HepG2 (cell line): ENCODE measurements around the gene B4GALT5. TPM values are rescaled to one million over a fixed set of nuclear protein-coding genes. Genes with fewer than 3 reads are reported as not detected.
A peak's percentile ranks its signal among the peaks of the same experiment; 100 is the strongest.
"Not testable (repeated sequence)": the region's sequence is repeated elsewhere in the genome, so short reads cannot be mapped to it uniquely, and the experiment has no call there.

Experiments
- ATAC-seq: fragments of 200-7000 bp; cut with Tn5 transposase; 3 replicates; pipeline ENCODE4 v1.9.1; 2020; ENCODE audit warnings: mild to moderate bottlenecking, moderate library complexity
- BruUV-seq: library from RNA; stranded (reverse); fragments of 400-500 nt; replicated peaks from 2 replicates; lab custom pipeline; 2021; lab: Mats Ljungman, UMichigan
- CTCF ChIA-PET: fragments of 300-600 bp; formaldehyde crosslinking; extraction: SDS; loops from one replicate; lab custom pipeline; 2021; ENCODE audit warnings: low total read pairs, inconsistent platforms, low intra/inter-chr PET ratio; lab: Yijun Ruan, JAX
- POLR2A ChIA-PET: fragments of 350-600 bp; sonication (Branson Sonifier 250); formaldehyde crosslinking; loops from one replicate; lab custom pipeline; 2020; ENCODE audit warnings: antibody characterized with exemption, inconsistent platforms; lab: Yijun Ruan, JAX
- DNase-seq: peaks from one replicate; pipeline ENCODE4 v3.0.0-alpha.2; 2015; ENCODE audit warnings: low spot score
- FAIRE-seq: peaks from 3 replicates; lab custom pipeline; 2011; peaks lifted over from hg19 to GRCh38; lab: Jason Lieb, UNC
- H2AFZ ChIP-seq: one replicate; pipeline ENCODE4 v1.6.1; 2011; ENCODE audit warnings: low read length, inconsistent platforms
- H3K27ac ChIP-seq: fragments of 300-600 bp; 3 replicates; pipeline ENCODE4 v1.8.0; 2011; ENCODE audit warnings: mixed run types, mild to moderate bottlenecking, mixed read lengths, low read length, inconsistent platforms; ENCODE audit not compliant: insufficient read depth; ENCODE audit errors: extremely low read length
- H3K27me3 ChIP-seq, 2 experiments: fragments of 200-600 bp in 1 of 2; 2 replicates in 1 of 2; 3 replicates in 1 of 2; pipeline versions ENCODE4 v1.6.0 to v1.8.0; 2011; ENCODE audit warnings: low read length in 2 of 2, mild to moderate bottlenecking in 2 of 2, moderate library complexity in 2 of 2, inconsistent platforms in 1 of 2; ENCODE audit not compliant: insufficient read depth in 2 of 2, control insufficient read depth in 1 of 2
- H3K36me3 ChIP-seq, 2 experiments: fragments of 200-600 bp in 1 of 2; replicated peaks in 1 of 2; 2 replicates in 1 of 2; 3 replicates in 1 of 2; pipeline versions ENCODE4 v1.5.1 to v1.8.0; 2011; ENCODE audit warnings: low read length in 2 of 2, inconsistent platforms in 1 of 2; ENCODE audit not compliant: insufficient read depth in 2 of 2, control insufficient read depth in 1 of 2
- H3K4me1 ChIP-seq: 2 replicates; pipeline ENCODE4 v1.5.1; 2012; ENCODE audit warnings: low read length, inconsistent platforms; ENCODE audit not compliant: insufficient read depth
- H3K4me2 ChIP-seq: 2 replicates; pipeline ENCODE4 v1.6.0; 2011; ENCODE audit warnings: low read depth, low read length, inconsistent platforms
- H3K4me3 ChIP-seq, 3 experiments: fragments of 200-600 bp in 1 of 3; sonication (generic), shearing (Covaris generic) in 1 of 3; replicated peaks in 1 of 3; 2 replicates each; pipeline ENCODE4 v1.5.1; 2011 to 2016; ENCODE audit warnings: low read length in 3 of 3, inconsistent platforms in 2 of 3, low read depth in 2 of 3, mild to moderate bottlenecking in 2 of 3, control low read depth in 1 of 3, mixed read lengths in 1 of 3; ENCODE audit not compliant: insufficient read depth in 1 of 3
- H3K79me2 ChIP-seq: one replicate; pipeline ENCODE4 v1.6.1; 2011; ENCODE audit warnings: low read length, inconsistent platforms; ENCODE audit not compliant: insufficient read depth
- H3K9ac ChIP-seq: 2 replicates; pipeline ENCODE4 v1.6.0; 2011; ENCODE audit warnings: mild to moderate bottlenecking, low read depth, low read length, inconsistent platforms; ENCODE audit not compliant: insufficient read depth
- H3K9me3 ChIP-seq: 2 replicates; pipeline ENCODE4 v1.5.1; 2012; ENCODE audit warnings: mild to moderate bottlenecking, low read length
- H4K20me1 ChIP-seq: 2 replicates; pipeline ENCODE4 v1.6.0; 2011; ENCODE audit warnings: inconsistent platforms, mild to moderate bottlenecking, low read length, moderate library complexity; ENCODE audit not compliant: insufficient read depth
- FOXA3 ChIP-seq: IDR thresholded peaks from 2 replicates; pipeline ENCODE4 v1.6.1; 2016; ENCODE audit warnings: missing genetic modification reagents, missing compliant biosample characterization
- HES4 ChIP-seq: sonication (generic); formaldehyde crosslinking; IDR thresholded peaks from 2 replicates; pipeline ENCODE4 v1.9.0; 2021; ENCODE audit warnings: mild to moderate bottlenecking, missing genetic modification reagents, borderline replicate concordance
- MEIS1 ChIP-seq: sonication (generic); formaldehyde crosslinking; IDR thresholded peaks from 2 replicates; pipeline ENCODE4 v1.9.0; 2021; ENCODE audit warnings: mild to moderate bottlenecking, missing genetic modification reagents, moderate library complexity, borderline replicate concordance
- ZMYM4 ChIP-seq: sonication (generic); formaldehyde crosslinking; IDR thresholded peaks from 2 replicates; pipeline ENCODE4 v1.8.1; 2023; ENCODE audit warnings: mild to moderate bottlenecking, missing genetic modification reagents
- ZNF280D ChIP-seq: sonication (generic); formaldehyde crosslinking; IDR thresholded peaks from 2 replicates; pipeline ENCODE4 v1.5.1; 2020; ENCODE audit warnings: mild to moderate bottlenecking, missing genetic modification reagents
- ZNF292 ChIP-seq: sonication (generic); formaldehyde crosslinking; IDR thresholded peaks from 2 replicates; pipeline ENCODE4 v1.8.1; 2022; ENCODE audit warnings: mild to moderate bottlenecking, low read depth, missing genetic modification reagents, borderline replicate concordance
- ZNF414 ChIP-seq: sonication (generic); formaldehyde crosslinking; IDR thresholded peaks from 2 replicates; pipeline ENCODE4 v1.5.0; 2020; ENCODE audit warnings: missing genetic modification reagents
- ZNF574 ChIP-seq: sonication (generic); formaldehyde crosslinking; IDR thresholded peaks from 2 replicates; pipeline ENCODE4 v1.4.0; 2020; ENCODE audit warnings: missing genetic modification reagents
- WGBS: methylation state at CpG from one replicate; pipeline ENCODE4 v1.1.6; 2017; ENCODE audit warnings: low lambda C conversion rate; 5-methylcytosine and 5-hydroxymethylcytosine counted together
- in situ Hi-C: cut with HindIII; loops from 2 replicates; pipeline ENCODE4 v1.10.0; 2017; ENCODE audit warnings: low pct_unique_long_range_greater_than_20kb; ENCODE audit not compliant: extremely low pct_ligation_motif_present
- intact Hi-C: fragments of 100-400 bp; cut with micrococcal nuclease; formaldehyde crosslinking; loops from one replicate; pipeline ENCODE4 v1.10.0; 2022; ENCODE audit not compliant: unreplicated experiment
- polyA plus RNA-seq, 8 experiments: library from polyadenylated mRNA; depleted of rRNA in 3 of 8; stranded (reverse) in 7 of 8; unstranded in 1 of 8; fragments of >200 nt; fragmentation: Illumina TruSeq in 4 of 8; extraction: Trizol in 4 of 8; gene quantifications; 2 replicates each; pipeline versions ENCODE4 v1.2.1 to v1.2.3, GENCODE V29; 2011 to 2016; ENCODE audit warnings: low read depth in 4 of 8, missing spikeins in 1 of 8, mixed read lengths in 1 of 8; ENCODE audit not compliant: insufficient read depth in 1 of 8
- total RNA-seq, 5 experiments: library from RNA; depleted of rRNA; stranded (reverse); fragments of >200 nt; fragmentation: Illumina TruSeq; extraction: Trizol; gene quantifications; 2 replicates each; pipeline ENCODE4 v1.2.3, GENCODE V29; 2016; ENCODE audit warnings: low read depth in 1 of 5
- TF ChIP-seq, protein P1 (sequence below): sonication (generic); formaldehyde crosslinking; conservative IDR thresholded peaks from 2 replicates; pipeline ENCODE4 v1.8.1; 2023; ENCODE audit warnings: missing genetic modification reagents

B4GALT5 gene
- total and polyA plus RNA-seq, 2 of the 13 experiments (the other 11 are each of a cell fraction or from before 2014, with no cell fraction given): 27.3 to 30.9 TPM

DNA sequence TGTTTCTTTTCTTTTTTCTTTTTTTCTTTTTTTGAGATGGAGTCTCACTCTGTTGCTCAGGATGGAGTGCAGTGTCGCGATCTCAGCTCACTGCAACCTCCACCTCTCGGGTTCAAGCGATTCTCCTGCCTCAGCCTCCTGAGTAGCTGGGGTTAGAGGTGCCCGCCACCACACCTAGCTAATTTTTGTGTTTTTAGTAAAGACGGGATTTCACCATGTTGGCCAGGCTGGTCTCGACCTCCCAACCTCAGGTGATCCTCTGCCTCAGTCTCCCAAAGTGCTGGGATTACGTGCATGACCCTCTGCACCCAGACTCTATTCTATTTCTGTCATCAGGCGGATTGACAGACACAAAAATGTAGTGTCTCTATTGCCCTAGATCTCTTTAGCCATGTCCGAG is 88.7 kb downstream of the B4GALT5 start:
- TF ChIP-seq, protein P1, sequence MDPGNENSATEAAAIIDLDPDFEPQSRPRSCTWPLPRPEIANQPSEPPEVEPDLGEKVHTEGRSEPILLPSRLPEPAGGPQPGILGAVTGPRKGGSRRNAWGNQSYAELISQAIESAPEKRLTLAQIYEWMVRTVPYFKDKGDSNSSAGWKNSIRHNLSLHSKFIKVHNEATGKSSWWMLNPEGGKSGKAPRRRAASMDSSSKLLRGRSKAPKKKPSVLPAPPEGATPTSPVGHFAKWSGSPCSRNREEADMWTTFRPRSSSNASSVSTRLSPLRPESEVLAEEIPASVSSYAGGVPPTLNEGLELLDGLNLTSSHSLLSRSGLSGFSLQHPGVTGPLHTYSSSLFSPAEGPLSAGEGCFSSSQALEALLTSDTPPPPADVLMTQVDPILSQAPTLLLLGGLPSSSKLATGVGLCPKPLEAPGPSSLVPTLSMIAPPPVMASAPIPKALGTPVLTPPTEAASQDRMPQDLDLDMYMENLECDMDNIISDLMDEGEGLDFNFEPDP (CRISPR knock-in tag): 0 out of 2 replicates have a peak, but pooled peaks have one; percentile 69
- peak; percentile 16; the same call in 1 of the 2 replicates for TF ChIP-seq ZNF574 (CRISPR knock-in tag)
- 0 out of 2 replicates have a peak, but pooled peaks have one; percentile 1 for TF ChIP-seq FOXA3
- peak; percentile 50; the same call in 1 of the 2 replicates for TF ChIP-seq ZNF292 (CRISPR knock-in tag)
- TF ChIP-seq ZMYM4: 0 out of 2 replicates have a peak, but pooled peaks have one; percentile 20
- TF ChIP-seq MEIS1 (CRISPR knock-in tag): 0 out of 2 replicates have a peak, but pooled peaks have one; percentile 32
- 0 out of 2 replicates have a peak, but pooled peaks have one; percentile 58 for TF ChIP-seq ZNF414 (CRISPR knock-in tag)
- TF ChIP-seq ZNF280D (CRISPR knock-in tag): peak; percentile 46; the same call in 1 of the 2 replicates
- 0 out of 2 replicates have a peak, but pooled peaks have one; percentile 45 for TF ChIP-seq HES4 (CRISPR knock-in tag)
- TF ChIP-seq, all 625 proteins: peak for 9; not testable (repeated sequence) for 616
- ATAC-seq, CTCF ChIA-PET, BruUV-seq, H3K36me3 ChIP-seq, FAIRE-seq, H3K27me3 ChIP-seq, DNase-seq, H3K27ac ChIP-seq, H2AFZ ChIP-seq, H4K20me1 ChIP-seq, intact Hi-C loops, H3K9me3 ChIP-seq, H3K79me2 ChIP-seq, in situ Hi-C loops, H3K9ac ChIP-seq: not testable (repeated sequence)
- POLR2A ChIA-PET: interaction anchor here (0.9 kb wide), 1 partner anchor 10 kb away, joined by 4 read pairs; no protein-coding TSS in a partner anchor
- peaks cover 45% of the 10 kb centered on the region for H3K4me1 ChIP-seq
- WGBS: 67% methylated on average over 10 of the region's 10 CpGs
- H3K4me2 ChIP-seq: peak overlapping the region; percentile 74
- H3K4me3 ChIP-seq: peak overlapping the region in 1 of 3 experiments; percentile 13; a peak in 1 of 6 replicates
